ENCODE measurements around the gene TMEM221. TPM values are rescaled to one million over a fixed set of nuclear protein-coding genes. Genes with fewer than 3 reads are reported as not detected.

Gene TMEM221
- total and polyA plus RNA-seq, 2 donors (not counting 3 experiments of a cell fraction or from before 2014, with no cell fraction given): 0.08 TPM; not detected in 1

GRCh38 chr19:17435218-17435617 is 13.2 kb downstream of the TMEM221 start:
- Histone ChIP-seq H3K27me3 (ENCODE audit: control insufficient read depth in 2 of 2, insufficient read depth in 2 of 2, low read length in 2 of 2) (no peaks in the 10 kb centered on the region), H3K4me3 (replicated peaks in 1 of 3; ENCODE audit: insufficient read depth in 1 of 3, low read depth in 1 of 3, low read length in 3 of 3) (no peak overlapping the region), H3K27ac (ENCODE audit: insufficient read depth, low read depth, low read length) (no peak overlapping the region), H3K9me1 (replicated peaks; ENCODE audit: control insufficient read depth, extremely low read depth, insufficient read depth, low read length) (no peaks in the 10 kb centered on the region), H3K4me1 (ENCODE audit: control insufficient read depth, extremely low read depth, insufficient read depth, low read length) (no peaks in the 10 kb centered on the region), H3K79me2 (ENCODE audit: control insufficient read depth, insufficient read depth, low read length) (no peaks in the 10 kb centered on the region), H3K9me3 (replicated peaks; ENCODE audit: control insufficient read depth, insufficient read depth, low read length) (no peaks in the 10 kb centered on the region), H3K9ac (replicated peaks; ENCODE audit: extremely low read depth, insufficient read depth, low read length) (no peak overlapping the region), H3K4me2 (ENCODE audit: insufficient read depth, low read length) (no peak overlapping the region), H3K36me3 (ENCODE audit: control insufficient read depth in 2 of 2, extremely low read depth in 1 of 2, insufficient read depth in 2 of 2, low read length in 2 of 2) (no peaks in the 10 kb centered on the region), H2AFZ (ENCODE audit: low read depth, low read length) (no peak overlapping the region), H4K20me1 (replicated peaks; ENCODE audit: control insufficient read depth, extremely low read depth, insufficient read depth, low read length) (no peaks in the 10 kb centered on the region)
- dilution Hi-C loops (cut with MboI; ENCODE audit: extremely low pct_ligation_motif_present, low sequenced_read_pairs): no loop called here
- POLR2A ChIA-PET: no interaction called here
- intact Hi-C loops (cut with micrococcal nuclease): no loop called here
- BruUV-seq (replicated peaks): no TSS peak
- FAIRE-seq: no peak
- CTCF ChIA-PET: no interaction called here
- DNase-seq (ENCODE audit: low read depth, low spot score): no peak
- TF ChIP-seq EZH2 (IDR thresholded peaks at IDR 0.05; ENCODE audit: borderline replicate concordance, low read depth, low read length, severe bottlenecking) (no peak), POLR2AphosphoS5 (IDR thresholded peaks at IDR 0.05; ENCODE audit: insufficient read depth, low read depth, low read length) (no peak), GATA2 (IDR thresholded peaks at IDR 0.05; ENCODE audit: insufficient read depth, insufficient read length, low read depth, low read length) (no peak), FOS (IDR thresholded peaks at IDR 0.05; ENCODE audit: borderline replicate concordance, insufficient read depth, low read length) (no peak), MYC (IDR thresholded peaks at IDR 0.05; ENCODE audit: low read depth, low read length) (no peak), CTCF (IDR thresholded peaks at IDR 0.05; ENCODE audit: extremely low read depth in 1 of 2, insufficient read depth in 1 of 2, low read depth in 1 of 2, low read length in 2 of 2) (no peak), JUN (IDR thresholded peaks at IDR 0.05; ENCODE audit: borderline replicate concordance, insufficient read depth, insufficient read length, low read depth) (no peak), POLR2A (IDR thresholded peaks at IDR 0.05; ENCODE audit: low read depth, low read length) (no peak)
- TF ChIP-seq, protein P1, sequence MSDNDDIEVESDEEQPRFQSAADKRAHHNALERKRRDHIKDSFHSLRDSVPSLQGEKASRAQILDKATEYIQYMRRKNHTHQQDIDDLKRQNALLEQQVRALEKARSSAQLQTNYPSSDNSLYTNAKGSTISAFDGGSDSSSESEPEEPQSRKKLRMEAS (IDR thresholded peaks at IDR 0.05; ENCODE audit: insufficient read depth, insufficient read length): no peak

Data from endothelial cell of umbilical vein (primary cell).